Stimulated activated CD4-positive, alpha-beta T cell treated with anti-CD3 and anti-CD28 coated beads, Interleukin-4, amount 100 ng/mL, for 4 hours (primary cell): Measurements from ENCODE around the gene KLHL29.
A peak's percentile ranks its signal among the peaks of the same experiment; 100 is the strongest.

ENCODE experiments used
- DNase-seq, 2 experiments: peaks; one replicate each; pipeline ENCODE4 v3.0.0-alpha.2; 2020

Gene KLHL29

GRCh38 chr2:23518481-23519333, 133.7 kb downstream of the KLHL29 start:
- DNase-seq: no peak

GRCh38 chr2:23519334-23519651, 134.3 kb downstream of the KLHL29 start:
- no peak for DNase-seq

GRCh38 chr2:23520256-23520655, 135.3 kb downstream of the KLHL29 start:
- no peak for DNase-seq

- no peak for DNase-seq
Measured at GRCh38 chr2:23521060-23521459, 136.1 kb downstream of the KLHL29 start.

DNA sequence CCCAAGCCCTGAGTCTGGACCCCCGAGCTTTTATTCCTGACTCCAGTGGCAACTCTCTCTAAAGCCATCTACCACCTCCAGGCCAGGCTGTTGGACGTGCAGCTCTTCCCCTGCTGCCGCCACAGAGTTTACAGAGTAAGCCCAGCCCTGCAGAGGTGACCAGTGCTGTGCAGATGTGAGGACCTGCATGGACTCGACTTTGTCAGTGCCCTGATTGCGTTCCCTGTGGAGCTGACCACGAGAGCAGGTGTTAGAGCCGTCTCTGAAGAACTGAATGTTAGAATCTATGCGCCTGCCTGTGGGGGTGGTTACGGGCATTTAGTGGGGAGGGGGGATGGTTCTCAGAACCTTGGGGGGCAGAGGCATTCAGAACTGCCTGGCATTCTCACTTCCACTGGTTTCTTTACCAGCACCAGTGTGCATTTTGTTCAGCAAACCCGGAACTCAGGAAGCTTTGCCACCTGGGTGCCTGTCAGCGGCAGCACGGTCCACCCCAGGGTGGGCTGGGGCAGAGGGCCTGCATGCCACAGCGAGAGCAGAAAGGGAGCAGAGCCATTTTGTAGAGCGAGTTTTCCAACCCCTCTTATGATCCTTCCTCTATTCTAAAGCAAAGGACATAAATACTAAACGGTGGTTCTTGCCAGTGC, 137.9 kb downstream of the KLHL29 start:
- DNase-seq: no peak

DNA sequence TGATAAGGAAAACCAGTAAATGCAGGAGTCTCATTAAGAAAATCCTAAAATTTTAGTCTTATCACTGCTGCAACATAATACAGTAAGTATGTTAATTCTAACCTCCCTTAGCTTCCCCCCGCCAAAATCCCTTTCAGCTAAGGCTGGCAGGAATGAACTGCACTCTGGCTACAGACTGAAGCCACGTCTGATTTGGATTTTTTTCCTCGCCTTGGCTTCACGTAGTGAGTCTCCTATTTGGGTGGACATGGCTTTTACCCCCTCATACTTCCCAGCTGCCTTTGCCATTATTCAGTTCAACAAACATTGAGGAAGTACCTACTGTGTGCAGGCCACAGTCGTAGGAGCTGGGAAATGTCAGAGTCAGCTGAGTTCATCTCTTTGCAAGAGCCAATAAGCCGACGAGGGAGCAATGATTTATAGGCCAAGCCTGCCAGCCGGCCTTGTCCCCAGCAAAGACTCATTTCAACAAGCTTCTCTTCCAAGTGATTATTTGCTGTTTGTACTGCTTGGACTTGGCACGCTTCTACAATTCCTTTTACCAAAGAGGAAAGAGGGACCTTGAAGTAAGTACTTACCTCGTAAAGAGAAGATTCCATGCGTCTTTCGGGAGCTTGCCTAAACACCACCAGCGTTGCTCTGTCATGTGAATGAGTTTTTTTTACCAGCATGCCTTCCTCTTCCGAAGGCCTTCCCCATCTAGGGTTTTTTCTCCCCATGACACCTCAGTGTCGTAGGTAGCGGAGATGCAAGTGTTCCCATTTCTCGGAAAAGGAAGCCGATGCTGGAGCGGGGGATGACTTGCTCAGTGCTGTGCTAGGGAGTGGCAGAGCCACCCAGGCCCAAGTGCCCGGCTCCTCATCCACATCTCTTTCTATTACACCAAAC, 138.6 kb downstream of the KLHL29 start:
- no peak for DNase-seq

GRCh38 chr2:23524261-23524706, 139.3 kb downstream of the KLHL29 start:
- no peak for DNase-seq

GRCh38 chr2:23525137-23525765, 140.3 kb downstream of the KLHL29 start:
- DNase-seq: no peak

GRCh38 chr2:23526114-23526513, 141.1 kb downstream of the KLHL29 start:
- DNase-seq: peak in 1 of 2 experiments; percentile 32

DNA sequence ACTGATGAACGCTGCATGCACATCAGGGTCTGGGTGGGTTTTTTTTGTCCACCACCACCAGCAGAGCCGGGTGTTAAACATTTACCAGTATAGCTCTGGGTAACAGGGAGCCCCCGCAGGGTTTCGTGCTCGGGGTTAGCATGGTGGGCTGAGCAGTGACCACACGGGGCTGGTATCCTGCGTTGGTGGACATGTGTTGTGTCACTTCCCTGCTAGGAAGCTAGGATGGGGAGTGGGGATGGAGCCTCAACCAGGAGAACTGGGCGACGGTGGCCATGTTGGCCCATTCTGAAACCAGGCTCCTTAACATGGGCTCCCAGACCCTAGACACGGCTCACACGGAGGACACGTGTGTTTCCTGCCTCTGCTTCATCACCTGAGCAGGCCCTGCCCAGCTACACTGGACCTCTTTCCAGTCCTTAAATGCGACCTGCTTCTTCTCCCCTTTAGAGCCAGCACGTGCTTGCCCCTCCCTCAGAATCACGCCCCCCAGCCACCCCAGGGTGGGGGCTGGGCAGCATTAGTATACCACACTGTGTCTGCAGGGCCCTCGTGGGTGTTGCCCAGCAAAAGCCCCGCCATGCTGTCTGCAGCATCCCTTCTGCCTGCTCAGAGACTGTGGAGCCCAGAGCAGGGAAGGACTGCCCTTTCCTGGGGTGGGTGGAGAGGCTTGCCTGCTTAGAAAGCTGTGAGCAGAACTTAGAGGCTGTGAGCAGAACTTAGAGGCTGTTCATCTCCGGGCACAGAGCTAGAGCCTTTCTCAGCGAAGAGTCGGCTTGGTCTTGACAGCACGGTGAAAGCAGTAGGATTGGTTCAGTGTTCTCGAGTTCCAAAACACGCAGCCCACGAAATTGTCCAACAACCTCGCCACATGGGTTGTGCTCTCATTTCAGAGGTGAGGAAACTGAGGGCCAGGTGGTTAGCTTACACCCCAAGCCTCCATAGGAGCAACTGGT, 142.1 kb downstream of the KLHL29 start:
- no peak for DNase-seq

DNA sequence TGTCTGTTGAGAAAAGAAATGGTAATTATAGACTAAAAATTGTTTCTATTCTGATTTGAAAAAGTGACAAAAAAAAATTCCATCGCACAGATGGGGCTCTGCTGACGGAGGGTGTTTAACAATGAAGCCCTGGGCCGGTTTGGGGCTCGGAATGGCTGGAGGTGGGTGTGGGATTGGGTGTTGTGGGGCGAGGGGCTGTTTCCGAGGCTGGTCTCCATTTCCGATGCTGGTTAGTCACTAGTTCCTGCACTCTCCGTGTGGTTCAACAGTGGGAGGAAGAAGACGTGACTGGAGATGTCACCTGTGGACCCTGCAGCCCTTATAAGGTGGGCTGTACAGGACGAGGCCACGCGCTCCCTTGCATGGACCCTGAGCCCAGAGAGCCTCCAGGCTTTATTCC, 143.2 kb downstream of the KLHL29 start:
- DNase-seq: no peak

DNA sequence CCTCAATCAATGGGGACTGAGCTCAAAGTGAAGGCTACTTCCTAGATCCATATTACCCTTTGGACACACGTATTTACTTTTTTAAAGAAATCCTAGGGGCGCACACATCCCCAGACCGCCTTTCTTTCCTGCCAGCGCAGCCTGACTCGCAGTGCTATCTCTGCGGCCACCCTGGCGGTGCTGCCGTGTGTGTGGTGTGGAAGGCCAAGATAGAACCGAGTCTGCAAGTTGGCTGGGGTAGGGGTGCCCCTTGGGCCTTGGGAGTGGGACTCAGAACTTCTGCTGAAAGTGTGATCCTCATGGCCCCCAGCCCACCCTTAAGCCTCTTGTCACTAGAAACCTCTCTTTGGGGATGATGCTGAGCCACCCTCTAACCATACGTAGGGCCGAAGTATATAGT, 143.7 kb downstream of the KLHL29 start:
- no peak for DNase-seq

- no peak for DNase-seq
Measured at GRCh38 chr2:23529659-23530058, 144.7 kb downstream of the KLHL29 start.

DNA sequence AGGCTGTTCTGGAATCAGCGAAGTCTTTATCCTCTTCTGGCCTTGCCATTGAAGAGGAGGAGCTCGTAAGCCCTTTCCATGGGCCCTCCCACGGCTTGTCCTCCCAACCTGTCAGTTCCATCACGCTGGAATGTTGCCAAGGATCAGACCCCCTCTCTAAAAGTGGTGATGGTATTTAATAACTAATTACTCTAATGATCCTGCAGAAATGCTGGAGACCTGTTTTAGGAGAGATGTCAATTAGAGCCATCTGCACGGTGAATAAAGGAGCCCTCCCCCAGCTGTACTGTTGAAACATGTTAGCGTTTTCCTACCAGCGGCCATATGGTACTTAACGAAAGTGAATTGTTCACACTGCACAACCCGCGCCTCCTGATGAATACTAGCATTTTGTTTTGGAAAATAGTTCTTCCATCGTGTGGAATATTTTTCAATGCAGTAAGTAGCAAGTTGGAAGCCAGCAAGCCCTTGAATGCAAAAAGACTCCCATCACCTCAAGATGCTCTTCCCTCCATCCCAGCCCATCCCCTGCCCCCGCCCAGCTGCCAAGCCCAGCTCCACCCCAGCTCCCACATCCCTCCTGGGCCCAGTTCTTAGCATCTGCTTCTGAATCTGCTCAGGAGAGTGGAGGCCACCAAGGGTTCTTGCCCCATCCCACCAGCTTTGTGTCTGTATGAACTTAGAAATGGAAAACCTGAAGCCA, 145.4 kb downstream of the KLHL29 start:
- DNase-seq: no peak

GRCh38 chr2:23530909-23531276, 145.9 kb downstream of the KLHL29 start:
- no peak for DNase-seq

DNA sequence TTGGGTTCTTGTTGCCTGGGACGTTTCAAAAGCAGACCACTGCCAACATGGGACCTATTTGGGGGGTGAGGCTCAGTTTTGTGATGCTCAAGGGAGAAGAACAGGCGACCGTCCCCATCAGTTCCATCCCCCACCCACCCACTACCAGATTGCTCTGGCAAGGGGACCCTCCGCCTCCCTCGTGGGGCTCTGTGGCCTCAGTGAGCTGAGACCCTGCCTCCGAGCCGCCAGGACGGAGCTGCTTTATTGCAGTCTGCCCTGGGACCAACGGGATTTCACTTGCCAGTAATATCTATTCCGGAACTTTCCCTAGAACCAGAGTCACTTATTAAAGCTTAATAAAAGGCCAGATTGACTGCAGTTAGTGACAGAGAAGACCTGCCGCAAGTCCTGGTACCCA, 146.3 kb downstream of the KLHL29 start:
- no peak for DNase-seq

DNA sequence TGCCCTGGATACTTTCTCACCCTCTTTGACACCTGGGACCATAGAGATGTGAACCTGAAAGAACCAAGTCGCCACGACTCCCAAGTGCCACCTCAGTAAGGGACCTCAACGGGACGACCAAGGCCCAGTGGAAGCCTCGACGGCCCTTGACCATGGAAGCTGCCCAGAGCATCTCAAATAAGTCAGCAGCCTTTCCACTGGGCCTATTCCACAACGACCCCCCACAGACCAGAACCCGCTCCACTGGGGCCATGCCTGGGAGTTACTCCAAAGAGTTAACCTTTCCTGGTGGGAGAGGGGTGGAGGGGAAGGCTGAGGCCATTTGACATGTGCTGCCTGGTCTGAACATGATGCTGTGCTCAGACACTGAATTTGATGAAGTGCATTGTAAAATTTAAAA, 146.9 kb downstream of the KLHL29 start:
- no peak for DNase-seq

DNA sequence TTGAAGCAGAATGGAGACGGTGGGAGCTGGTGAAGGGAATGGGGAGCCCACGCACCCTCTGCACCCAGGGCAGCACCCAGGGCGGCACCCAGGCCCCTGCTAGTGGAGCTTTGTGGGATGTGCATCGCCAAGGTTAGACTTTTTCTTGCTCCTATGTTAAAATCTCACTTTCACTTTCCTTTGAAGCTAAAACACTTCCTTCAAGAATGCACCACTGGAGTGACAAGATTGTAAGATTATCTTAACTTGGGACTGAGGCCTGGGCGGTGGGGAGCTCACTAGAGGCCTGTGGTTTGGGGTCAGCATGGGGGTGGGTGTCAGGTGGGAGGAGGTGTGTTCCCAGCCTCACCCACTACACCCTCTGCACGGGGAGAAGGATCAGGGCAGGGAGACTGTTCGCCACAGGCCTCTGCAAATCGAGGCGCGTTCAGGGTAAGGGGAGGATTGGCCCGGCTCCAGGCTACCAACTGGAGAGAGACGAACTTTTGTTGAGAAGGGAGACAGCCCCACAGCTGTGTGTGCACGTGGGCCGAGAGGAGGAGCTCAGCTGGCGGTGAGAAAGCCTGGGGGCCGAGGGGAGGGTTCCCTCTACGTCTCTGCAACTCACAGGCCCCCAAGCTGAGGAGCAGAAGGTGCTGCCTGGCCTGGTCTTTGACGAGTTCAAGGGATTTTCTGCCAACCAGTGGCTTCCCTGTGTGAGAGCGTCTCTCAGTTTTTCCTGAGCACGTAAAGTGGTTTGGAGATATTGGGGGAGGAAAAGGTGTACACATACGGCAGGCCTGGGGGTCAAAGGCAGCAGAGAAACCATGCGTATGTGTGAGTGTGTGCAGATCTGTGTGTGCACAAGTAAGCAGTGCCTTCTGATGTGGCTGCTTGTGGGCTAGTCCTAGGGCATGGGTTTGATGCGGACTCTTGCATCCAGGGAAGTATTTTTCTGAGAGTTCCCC, 147.7 kb downstream of the KLHL29 start:
- DNase-seq: peak; percentile 23 to 32

GRCh38 chr2:23533338-23533695, 148.3 kb downstream of the KLHL29 start:
- DNase-seq: no peak

GRCh38 chr2:23534771-23535170, 149.8 kb downstream of the KLHL29 start:
- DNase-seq: no peak
